SK-N-SH (cell line): ENCODE results near the gene TGM2. TPM values are rescaled to one million over a fixed set of nuclear protein-coding genes. Genes with fewer than 3 reads are reported as not detected.
A peak's percentile ranks its signal among the peaks of the same experiment; 100 is the strongest.

Source experiments
- CTCF ChIA-PET: fragments of 300-600, 350-600 bp; formaldehyde crosslinking; extraction: SDS; loops from one replicate; lab custom pipeline; 2021; lab: Yijun Ruan, JAX
- POLR2A ChIA-PET: fragments of 350-600 bp; sonication (Branson Sonifier 250); formaldehyde crosslinking; extraction: SDS; loops from one replicate; lab custom pipeline; 2020; ENCODE audit warnings: antibody characterized with exemption, inconsistent platforms; lab: Yijun Ruan, JAX
- DNase-seq: peaks from one replicate; pipeline ENCODE4 v3.0.0; 2012
- H2AFZ ChIP-seq: fragments of 200-600 bp; sonication (generic); 2 replicates; pipeline ENCODE4 v1.8.1; 2016; ENCODE audit warnings: antibody characterized with exemption, mild to moderate bottlenecking, low read depth
- H3F3A ChIP-seq: fragments of 200-600 bp; sonication (generic); replicated peaks from 2 replicates; pipeline ENCODE3; 2016; ENCODE audit warnings: antibody characterized with exemption, mild to moderate bottlenecking; ENCODE audit not compliant: insufficient read depth
- H3K27ac ChIP-seq, 2 experiments: fragments of 200-500 bp in 1 of 2; fragments of 200-600 bp in 1 of 2; sonication (Bioruptor generic) in 1 of 2; sonication (generic), shearing (Covaris generic) in 1 of 2; 2 replicates each; pipeline versions ENCODE4 v1.5.1 to v1.6.1; 2014 to 2016; ENCODE audit warnings: low read depth in 2 of 2, inconsistent platforms in 1 of 2, low read length in 1 of 2, mild to moderate bottlenecking in 1 of 2, mixed read lengths in 1 of 2
- H3K27me3 ChIP-seq: fragments of 200-600 bp; sonication (generic), shearing (Covaris generic); 2 replicates; pipeline ENCODE4 v1.6.1; 2016; ENCODE audit warnings: mixed run types; ENCODE audit not compliant: insufficient read depth
- H3K36me3 ChIP-seq, 2 experiments: fragments of 200-500 bp in 1 of 2; fragments of 200-600 bp in 1 of 2; sonication (Bioruptor generic) in 1 of 2; sonication (generic) in 1 of 2; replicated peaks in 1 of 2; 2 replicates each; pipeline versions ENCODE3 to v1.5.1; 2014 to 2016; ENCODE audit warnings: low read length in 1 of 2, mild to moderate bottlenecking in 1 of 2; ENCODE audit not compliant: insufficient read depth in 2 of 2, control insufficient read depth in 1 of 2
- H3K4me1 ChIP-seq, 2 experiments: fragments of 200-500 bp in 1 of 2; fragments of 200-600 bp in 1 of 2; sonication (Bioruptor generic) in 1 of 2; sonication (generic), shearing (Covaris generic) in 1 of 2; 2 replicates each; pipeline versions ENCODE4 v1.5.1 to v1.6.1; 2014 to 2016; ENCODE audit warnings: low read depth in 1 of 2, low read length in 1 of 2, mixed run types in 1 of 2; ENCODE audit not compliant: insufficient read depth in 2 of 2, control insufficient read depth in 1 of 2
- H3K4me2 ChIP-seq: fragments of 200-600 bp; sonication (generic), shearing (Covaris generic); 2 replicates; pipeline ENCODE4 v1.6.1; 2017; ENCODE audit warnings: mixed run types
- H3K4me3 ChIP-seq, 2 experiments: fragments of 200-500 bp in 1 of 2; fragments of 200-600 bp in 1 of 2; sonication (Bioruptor generic) in 1 of 2; sonication (generic), shearing (Covaris generic) in 1 of 2; 2 replicates each; pipeline versions ENCODE4 v1.5.1 to v1.8.1; 2014 to 2016; ENCODE audit warnings: low read depth in 2 of 2, inconsistent platforms in 1 of 2, low read length in 1 of 2, mild to moderate bottlenecking in 1 of 2, mixed read lengths in 1 of 2, moderate library complexity in 1 of 2
- H3K79me2 ChIP-seq: fragments of 200-600 bp; sonication (generic); 2 replicates; pipeline ENCODE4 v1.8.1; 2017; ENCODE audit warnings: mild to moderate bottlenecking; ENCODE audit not compliant: insufficient read depth
- H3K9ac ChIP-seq: fragments of 200-600 bp; sonication (generic); 2 replicates; pipeline ENCODE4 v1.6.1; 2017; ENCODE audit warnings: mixed run types
- H3K9me2 ChIP-seq: fragments of 200-600 bp; sonication (generic); 2 replicates; pipeline ENCODE4 v1.6.1; 2017; ENCODE audit warnings: mixed run types
- H3K9me3 ChIP-seq: fragments of 200-600 bp; sonication (generic); 2 replicates; pipeline ENCODE4 v1.6.1; 2017; ENCODE audit warnings: mixed run types, mild to moderate bottlenecking, moderate library complexity
- H4K20me1 ChIP-seq: fragments of 200-600 bp; sonication (generic); 2 replicates; pipeline ENCODE4 v1.6.1; 2017; ENCODE audit warnings: mild to moderate bottlenecking, mixed run types; ENCODE audit not compliant: insufficient read depth
- EP300 ChIP-seq, 2 experiments: IDR thresholded peaks; 2 replicates each; pipeline versions ENCODE4 v1.4.0 to v1.6.1; 2012; ENCODE audit warnings: borderline replicate concordance in 1 of 2, low read depth in 1 of 2, low read length in 1 of 2
- EZH2phosphoT487 ChIP-seq: fragments of 200-600 bp; sonication (generic); IDR thresholded peaks from 2 replicates; pipeline ENCODE4 v1.6.1; 2017; ENCODE audit warnings: low read depth, mixed run types, mild to moderate bottlenecking, antibody characterized with exemption, moderate library complexity, borderline replicate concordance
- FOSL2 ChIP-seq: IDR thresholded peaks from 2 replicates; pipeline ENCODE4 v1.4.0; 2012; ENCODE audit warnings: low read depth, mild to moderate bottlenecking, moderate library complexity, borderline replicate concordance
- GABPA ChIP-seq: IDR thresholded peaks from 2 replicates; pipeline ENCODE4 v1.4.0; 2012; ENCODE audit warnings: low read depth, mild to moderate bottlenecking
- GATA2 ChIP-seq: sonication (generic); formaldehyde crosslinking; IDR thresholded peaks from 2 replicates; pipeline ENCODE4 v1.5.0; 2020; ENCODE audit warnings: mild to moderate bottlenecking, missing genetic modification reagents
- JUND ChIP-seq: IDR thresholded peaks from 2 replicates; pipeline ENCODE4 v1.4.0; 2012
- MEF2A ChIP-seq: IDR thresholded peaks from 2 replicates; pipeline ENCODE4 v1.4.0; 2012; ENCODE audit warnings: low read depth, borderline replicate concordance
- MXI1 ChIP-seq: IDR thresholded peaks from 2 replicates; pipeline ENCODE4 v1.6.1; 2012; ENCODE audit warnings: mild to moderate bottlenecking, low read depth, low read length, improper control_type of control experiment
- NFIC ChIP-seq: IDR thresholded peaks from 2 replicates; pipeline ENCODE4 v1.4.0; 2012; ENCODE audit warnings: borderline replicate concordance
- NRF1 ChIP-seq: IDR thresholded peaks from 2 replicates; pipeline ENCODE4 v1.6.1; 2012; ENCODE audit warnings: low read depth, mild to moderate bottlenecking, low read length
- POLR2AphosphoS5 ChIP-seq: IDR thresholded peaks from 2 replicates; pipeline ENCODE4 v1.6.1; 2012; ENCODE audit warnings: low read depth, low read length
- RAD21 ChIP-seq: IDR thresholded peaks from 2 replicates; pipeline ENCODE4 v1.6.1; 2012; ENCODE audit warnings: mild to moderate bottlenecking, low read length
- RCOR1 ChIP-seq: fragments of 150-350 bp; IDR thresholded peaks from 2 replicates; pipeline ENCODE4 v1.6.1; 2017; ENCODE audit warnings: antibody characterized with exemption, low read length
- RFX5 ChIP-seq: IDR thresholded peaks from 2 replicates; pipeline ENCODE4 v1.6.1; 2012; ENCODE audit warnings: mild to moderate bottlenecking, improper control_type of control experiment, low read length
- SMC3 ChIP-seq: IDR thresholded peaks from 2 replicates; pipeline ENCODE4 v1.6.1; 2012; ENCODE audit warnings: low read depth, low read length, improper control_type of control experiment
- TEAD4 ChIP-seq: IDR thresholded peaks from 2 replicates; pipeline ENCODE4 v1.4.0; 2012; ENCODE audit warnings: mild to moderate bottlenecking, borderline replicate concordance; ENCODE audit not compliant: insufficient read depth
- WGBS: methylation state at CpG from one replicate; pipeline ENCODE4 v1.1.6; 2017; ENCODE audit warnings: low lambda C conversion rate; 5-methylcytosine and 5-hydroxymethylcytosine counted together
- polyA plus RNA-seq, 3 experiments: library from polyadenylated mRNA; depleted of rRNA; stranded (reverse); fragments of >200 nt; gene quantifications; 2 replicates each; pipeline ENCODE4 v1.2.3, GENCODE V29; 2012
- TF ChIP-seq, protein P1 (sequence below): fragments of 150-350 bp; IDR thresholded peaks from 2 replicates; pipeline ENCODE4 v1.6.1; 2016; ENCODE audit warnings: mild to moderate bottlenecking, low read depth, low read length
- TF ChIP-seq, protein P2 (sequence below): IDR thresholded peaks from 2 replicates; pipeline ENCODE4 v1.4.0; 2012; ENCODE audit warnings: low read depth, borderline replicate concordance
- TF ChIP-seq, protein P3 (sequence below): IDR thresholded peaks from 2 replicates; pipeline ENCODE4; 2012
- TF ChIP-seq, protein P4 (sequence below): fragments of 150-350 bp; IDR thresholded peaks from 2 replicates; pipeline ENCODE4 v1.6.1; 2017; ENCODE audit warnings: antibody characterized with exemption, low read length, low read depth, borderline replicate concordance

TGM2 gene
- polyA plus RNA-seq, 1 of the 3 experiments (the other 2 are of a cell fraction): 676 TPM

DNA sequence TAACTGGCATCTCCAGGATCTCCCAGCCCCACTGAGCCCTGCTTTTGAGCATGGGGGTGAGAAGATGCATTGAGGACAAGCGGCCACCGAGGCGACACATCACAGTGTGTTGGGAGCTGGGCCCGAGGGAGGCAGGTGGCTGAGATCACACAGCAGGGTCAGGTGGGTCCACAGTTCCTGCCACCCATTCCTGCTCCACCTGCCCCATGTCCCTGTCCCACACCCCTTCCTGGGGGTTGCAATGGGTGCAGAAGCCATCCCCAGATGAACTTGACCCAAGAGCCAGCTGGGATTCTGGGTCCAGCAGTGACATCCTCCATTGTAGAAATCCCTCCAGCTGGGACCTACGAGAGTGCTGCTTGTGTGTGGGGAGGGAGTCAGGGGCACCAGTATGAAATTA, 1.0 kb downstream of the TGM2 start:
- WGBS: 90% methylated on average over 3 of the region's 5 CpGs
- H3K9ac ChIP-seq: peak overlapping the region; percentile 70

DNA sequence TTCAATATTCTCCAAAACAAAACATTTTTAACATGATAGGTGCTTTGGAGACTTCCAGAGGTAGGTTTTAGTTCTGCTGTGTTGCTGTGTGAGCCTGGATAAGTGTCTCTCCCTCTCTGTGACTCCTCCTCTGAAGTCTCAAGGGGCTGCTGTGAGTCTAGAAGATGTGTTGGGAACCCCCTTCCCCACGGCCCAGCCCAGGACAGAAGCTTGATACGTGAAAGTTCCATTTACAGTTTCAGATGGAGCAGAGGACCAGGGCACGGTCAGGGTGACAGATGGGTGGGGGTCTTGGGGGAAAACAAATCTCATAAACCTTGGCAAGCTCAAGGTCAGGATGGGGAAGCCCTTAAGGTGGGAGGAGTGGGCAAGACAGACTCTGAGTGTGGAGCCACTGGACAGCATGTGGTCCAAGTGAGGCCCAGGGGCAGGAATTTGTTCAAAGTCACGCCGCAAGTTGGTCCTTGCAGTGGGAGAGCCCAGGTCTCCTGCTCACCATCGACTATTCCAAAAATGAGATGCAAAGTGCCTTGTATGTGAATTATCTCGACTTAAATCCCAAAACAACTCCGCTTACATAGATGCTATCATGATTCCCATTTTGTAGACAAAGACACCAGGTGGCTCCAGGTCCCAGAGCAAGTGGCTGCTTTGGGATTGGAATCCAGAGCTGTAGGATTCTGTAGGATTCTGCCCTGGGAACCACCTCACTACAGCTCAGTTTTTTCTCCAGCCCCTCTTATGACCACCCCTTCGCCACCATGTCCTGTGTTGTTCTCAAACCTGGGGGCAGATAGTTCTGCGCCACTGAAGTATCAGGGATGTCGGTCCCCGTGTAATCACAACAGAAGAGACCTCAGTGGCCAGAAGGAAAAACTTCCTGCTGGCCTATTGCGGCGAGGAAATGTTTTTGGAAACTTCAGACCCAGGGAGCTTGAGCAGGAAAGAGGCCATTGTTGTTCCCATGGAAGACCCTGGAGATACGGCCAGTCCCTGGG, 1.9 kb downstream of the TGM2 start:
- CTCF ChIA-PET: interaction anchor here (0.8 to 3.0 kb wide), 10 partner anchors 11 to 108 kb away, joined by 3 to 26 read pairs (median 11); no protein-coding TSS in a partner anchor
- H3F3A ChIP-seq: peaks cover 46% of the 10 kb centered on the region
- DNase-seq: no peak
- no peaks in the 10 kb centered on the region for H4K20me1 ChIP-seq
- peaks cover 33 to 40% of the 10 kb centered on the region in 2 experiments; a peak in 3 of 4 replicates for H3K4me1 ChIP-seq
- H3K9ac ChIP-seq: peak overlapping the region; percentile 70
- no peaks in the 10 kb centered on the region for H3K27me3 ChIP-seq
- peak overlapping the region in 1 of 2 experiments; percentile 26; a peak in 1 of 4 replicates for H3K27ac ChIP-seq
- no peaks in the 10 kb centered on the region for H3K9me3 ChIP-seq
- 79% methylated on average over 15 of the region's 15 CpGs for WGBS
- TF ChIP-seq MXI1 (no peak), POLR2AphosphoS5 (no peak), NRF1 (no peak)
- TF ChIP-seq, protein P1, sequence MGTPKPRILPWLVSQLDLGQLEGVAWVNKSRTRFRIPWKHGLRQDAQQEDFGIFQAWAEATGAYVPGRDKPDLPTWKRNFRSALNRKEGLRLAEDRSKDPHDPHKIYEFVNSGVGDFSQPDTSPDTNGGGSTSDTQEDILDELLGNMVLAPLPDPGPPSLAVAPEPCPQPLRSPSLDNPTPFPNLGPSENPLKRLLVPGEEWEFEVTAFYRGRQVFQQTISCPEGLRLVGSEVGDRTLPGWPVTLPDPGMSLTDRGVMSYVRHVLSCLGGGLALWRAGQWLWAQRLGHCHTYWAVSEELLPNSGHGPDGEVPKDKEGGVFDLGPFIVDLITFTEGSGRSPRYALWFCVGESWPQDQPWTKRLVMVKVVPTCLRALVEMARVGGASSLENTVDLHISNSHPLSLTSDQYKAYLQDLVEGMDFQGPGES: no peak
- H3K9me2 ChIP-seq: no peaks in the 10 kb centered on the region
- peaks cover 22 to 26% of the 10 kb centered on the region in 2 experiments for H3K36me3 ChIP-seq
- no peak overlapping the region for H2AFZ ChIP-seq
- POLR2A ChIA-PET: no interaction called here
- peaks cover 62% of the 10 kb centered on the region for H3K79me2 ChIP-seq
- H3K4me3 ChIP-seq: peak overlapping the region; percentile 58 to 77
- peak overlapping the region; percentile 91 for H3K4me2 ChIP-seq

More for the DNA sequence above, 1.0 kb downstream of the TGM2 start:
- Histone ChIP-seq H3K36me3 (peaks cover 18 to 26% of the 10 kb centered on the region in 2 experiments), H3K27ac (0 out of 4 replicates have a peak overlapping the region, but pooled peaks of 1 of the 2 experiments have one; percentile 58), H3K79me2 (peaks cover 57% of the 10 kb centered on the region), H3K9me2 (no peaks in the 10 kb centered on the region), H2AFZ (no peak overlapping the region), H3K9me3 (no peaks in the 10 kb centered on the region), H3K4me2 (peak overlapping the region; percentile 91), H3K4me1 (peaks cover 36 to 39% of the 10 kb centered on the region in 2 experiments; a peak in 3 of 4 replicates), H4K20me1 (no peaks in the 10 kb centered on the region), H3K4me3 (peak overlapping the region; percentile 58 to 77), H3F3A (peaks cover 51% of the 10 kb centered on the region), H3K27me3 (no peaks in the 10 kb centered on the region)
- ChIA-PET CTCF (interaction anchor here (0.8 to 3.2 kb wide), 28 partner anchors 9 to 109 kb away, joined by 3 to 26 read pairs (median 4); no protein-coding TSS in a partner anchor), POLR2A (no interaction called here)
- DNase-seq: no peak
- TF ChIP-seq TEAD4: no peak
- no peak for TF ChIP-seq FOSL2
- no peak for TF ChIP-seq GATA2 (CRISPR knock-in tag)
- no peak for TF ChIP-seq GABPA
- no peak for TF ChIP-seq EP300 (IDR thresholded peaks at IDR 0.05; ENCODE audit: borderline replicate concordance in 1 of 2, low read depth in 1 of 2, low read length in 1 of 2)
- TF ChIP-seq RCOR1: no peak
- no peak for TF ChIP-seq SMC3
- no peak for TF ChIP-seq NRF1
- TF ChIP-seq RFX5: no peak
- no peak for TF ChIP-seq NFIC
- no peak for TF ChIP-seq EZH2phosphoT487
- no peak for TF ChIP-seq JUND
- TF ChIP-seq, protein P2, sequence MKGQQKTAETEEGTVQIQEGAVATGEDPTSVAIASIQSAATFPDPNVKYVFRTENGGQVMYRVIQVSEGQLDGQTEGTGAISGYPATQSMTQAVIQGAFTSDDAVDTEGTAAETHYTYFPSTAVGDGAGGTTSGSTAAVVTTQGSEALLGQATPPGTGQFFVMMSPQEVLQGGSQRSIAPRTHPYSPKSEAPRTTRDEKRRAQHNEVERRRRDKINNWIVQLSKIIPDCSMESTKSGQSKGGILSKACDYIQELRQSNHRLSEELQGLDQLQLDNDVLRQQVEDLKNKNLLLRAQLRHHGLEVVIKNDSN: no peak
- TF ChIP-seq MEF2A: no peak
- TF ChIP-seq, protein P3, sequence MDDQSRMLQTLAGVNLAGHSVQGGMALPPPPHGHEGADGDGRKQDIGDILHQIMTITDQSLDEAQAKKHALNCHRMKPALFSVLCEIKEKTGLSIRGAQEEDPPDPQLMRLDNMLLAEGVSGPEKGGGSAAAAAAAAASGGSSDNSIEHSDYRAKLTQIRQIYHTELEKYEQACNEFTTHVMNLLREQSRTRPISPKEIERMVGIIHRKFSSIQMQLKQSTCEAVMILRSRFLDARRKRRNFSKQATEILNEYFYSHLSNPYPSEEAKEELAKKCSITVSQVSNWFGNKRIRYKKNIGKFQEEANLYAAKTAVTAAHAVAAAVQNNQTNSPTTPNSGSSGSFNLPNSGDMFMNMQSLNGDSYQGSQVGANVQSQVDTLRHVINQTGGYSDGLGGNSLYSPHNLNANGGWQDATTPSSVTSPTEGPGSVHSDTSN: no peak
- TF ChIP-seq RAD21: no peak
- TF ChIP-seq MXI1: no peak
- TF ChIP-seq, protein P4, sequence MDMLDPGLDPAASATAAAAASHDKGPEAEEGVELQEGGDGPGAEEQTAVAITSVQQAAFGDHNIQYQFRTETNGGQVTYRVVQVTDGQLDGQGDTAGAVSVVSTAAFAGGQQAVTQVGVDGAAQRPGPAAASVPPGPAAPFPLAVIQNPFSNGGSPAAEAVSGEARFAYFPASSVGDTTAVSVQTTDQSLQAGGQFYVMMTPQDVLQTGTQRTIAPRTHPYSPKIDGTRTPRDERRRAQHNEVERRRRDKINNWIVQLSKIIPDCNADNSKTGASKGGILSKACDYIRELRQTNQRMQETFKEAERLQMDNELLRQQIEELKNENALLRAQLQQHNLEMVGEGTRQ: no peak
